SK-N-SH (cell line): ENCODE data around the gene ADAMTS7.

ENCODE experiments used
- CTCF ChIP-seq: fragments of 200-600 bp; sonication (generic); IDR thresholded peaks from 2 replicates; pipeline ENCODE4 v1.6.1; 2017; ENCODE audit warnings: antibody characterized with exemption, mild to moderate bottlenecking, moderate library complexity
- ELF1 ChIP-seq: IDR thresholded peaks from 2 replicates; pipeline ENCODE4 v1.4.0; 2012
- MAX ChIP-seq: IDR thresholded peaks from 2 replicates; pipeline ENCODE4 v1.4.0; 2012; ENCODE audit warnings: low read depth
- MXI1 ChIP-seq: IDR thresholded peaks from 2 replicates; pipeline ENCODE4 v1.6.1; 2012; ENCODE audit warnings: mild to moderate bottlenecking, low read depth, low read length, improper control_type of control experiment
- NRF1 ChIP-seq: IDR thresholded peaks from 2 replicates; pipeline ENCODE4 v1.6.1; 2012; ENCODE audit warnings: low read depth, mild to moderate bottlenecking, low read length
- POLR2AphosphoS5 ChIP-seq: IDR thresholded peaks from 2 replicates; pipeline ENCODE4 v1.6.1; 2012; ENCODE audit warnings: low read depth, low read length
- RCOR1 ChIP-seq: fragments of 150-350 bp; IDR thresholded peaks from 2 replicates; pipeline ENCODE4 v1.6.1; 2017; ENCODE audit warnings: antibody characterized with exemption, low read length
- USF1 ChIP-seq: IDR thresholded peaks from 2 replicates; pipeline ENCODE4 v1.4.0; 2012; ENCODE audit warnings: low read depth, borderline replicate concordance
- YY1 ChIP-seq: IDR thresholded peaks from 2 replicates; pipeline ENCODE4 v1.4.0; 2012; ENCODE audit warnings: low read depth, mild to moderate bottlenecking
- TF ChIP-seq, protein P1 (sequence below): fragments of 150-350 bp; IDR thresholded peaks from 2 replicates; pipeline ENCODE4 v1.6.1; 2017; ENCODE audit warnings: antibody characterized with exemption, low read length, low read depth, borderline replicate concordance

GRCh38 chr15:78717956-78718656 lies 93.2 kb downstream of the ADAMTS7 start:
- TF ChIP-seq POLR2AphosphoS5 (no peak), ELF1 (no peak), CTCF (no peak), USF1 (no peak), YY1 (no peak), MAX (no peak), MXI1 (no peak), RCOR1 (no peak), NRF1 (no peak)
- TF ChIP-seq, protein P1, sequence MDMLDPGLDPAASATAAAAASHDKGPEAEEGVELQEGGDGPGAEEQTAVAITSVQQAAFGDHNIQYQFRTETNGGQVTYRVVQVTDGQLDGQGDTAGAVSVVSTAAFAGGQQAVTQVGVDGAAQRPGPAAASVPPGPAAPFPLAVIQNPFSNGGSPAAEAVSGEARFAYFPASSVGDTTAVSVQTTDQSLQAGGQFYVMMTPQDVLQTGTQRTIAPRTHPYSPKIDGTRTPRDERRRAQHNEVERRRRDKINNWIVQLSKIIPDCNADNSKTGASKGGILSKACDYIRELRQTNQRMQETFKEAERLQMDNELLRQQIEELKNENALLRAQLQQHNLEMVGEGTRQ, result no peak
